Urinary bladder (tissue), 4 donors: ENCODE measurements around the gene TRIM9. TPM values are rescaled to one million over a fixed set of nuclear protein-coding genes. Genes with fewer than 3 reads are reported as not detected.

ENCODE experiments used
- DNase-seq: peaks from one replicate; pipeline ENCODE4 v3.0.0-alpha.2; 2015; ENCODE audit errors: extremely low spot score
- H3K27ac ChIP-seq: one replicate; pipeline ENCODE4 v1.5.1; 2013; ENCODE audit warnings: low read depth, mild to moderate bottlenecking, moderate library complexity
- H3K36me3 ChIP-seq: one replicate; pipeline ENCODE4 v1.6.1; 2013; ENCODE audit warnings: mild to moderate bottlenecking, moderate library complexity; ENCODE audit not compliant: insufficient read depth
- H3K4me1 ChIP-seq: one replicate; pipeline ENCODE4 v1.6.1; 2013; ENCODE audit warnings: mild to moderate bottlenecking, moderate library complexity; ENCODE audit not compliant: insufficient read depth
- H3K4me3 ChIP-seq: one replicate; pipeline ENCODE4 v1.5.1; 2013; ENCODE audit warnings: low read depth, low read length
- WGBS: extraction: QIAGEN DNeasy Blood & Tissue Kit; methylation state at CpG from one replicate; pipeline ENCODE4 v1.1.7; 2013; 5-methylcytosine and 5-hydroxymethylcytosine counted together
- polyA plus RNA-seq: library from polyadenylated mRNA; stranded (reverse); fragments of 200-250 nt; gene quantifications from one replicate; pipeline ENCODE4 v1.2.3, GENCODE V29; 2013
- total RNA-seq: library from RNA; depleted of rRNA; stranded (reverse); fragments of >200 nt; gene quantifications from one replicate; pipeline ENCODE4 v1.2.3, GENCODE V29; 2014
- donor health status: healthy with polysubstance abuse.
- donor health status: healthy.

TRIM9 gene
- total and polyA plus RNA-seq, 2 donors, result 0.70 to 1.1 TPM

DNA sequence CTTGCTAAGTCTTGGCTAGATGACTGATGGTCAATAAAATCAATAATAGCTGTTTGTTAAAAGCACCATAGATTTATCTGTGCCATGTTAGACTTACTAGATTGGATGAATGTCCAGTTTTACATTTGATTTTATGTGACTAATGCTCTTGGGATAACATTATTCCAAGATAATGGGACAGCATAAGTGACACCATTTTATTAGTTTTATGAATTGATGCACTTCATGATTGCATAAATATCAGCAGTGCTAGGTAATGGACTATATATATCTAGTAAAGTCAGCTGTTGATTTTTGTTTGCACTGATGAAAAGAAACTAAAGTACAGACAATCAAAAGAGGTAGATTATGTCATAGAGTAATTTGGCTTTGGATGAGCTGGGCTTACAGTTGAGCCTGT, 10.4 kb downstream of the TRIM9 start:
- no peak for DNase-seq
- Histone ChIP-seq H3K4me3 (no peak overlapping the region), H3K27ac (no peak overlapping the region), H3K4me1 (no peaks in the 10 kb centered on the region), H3K36me3 (no peaks in the 10 kb centered on the region)

DNA sequence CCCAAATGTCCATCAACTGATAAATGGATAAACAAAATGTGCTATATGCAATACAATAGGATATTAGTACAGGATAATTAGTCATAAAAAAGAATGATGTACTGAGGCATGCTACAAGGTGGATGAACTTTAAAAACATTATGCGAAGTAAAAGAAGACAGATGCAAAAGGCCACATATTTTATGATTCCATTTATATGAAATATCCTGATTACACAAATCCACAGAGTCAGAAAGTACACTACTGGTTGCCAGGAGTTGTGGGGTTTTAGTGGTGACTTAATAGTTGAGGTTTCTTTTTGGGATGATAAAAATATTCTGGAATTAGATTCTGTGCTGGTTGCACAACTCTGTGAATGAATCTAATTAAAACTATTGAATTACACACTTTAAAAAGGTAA, 12.6 kb downstream of the TRIM9 start:
- Histone ChIP-seq H3K27ac (no peak overlapping the region), H3K4me1 (no peaks in the 10 kb centered on the region), H3K4me3 (no peak overlapping the region), H3K36me3 (no peaks in the 10 kb centered on the region)
- DNase-seq, result no peak
- 64% methylated on average over 1 of the region's 1 CpG for WGBS

DNA sequence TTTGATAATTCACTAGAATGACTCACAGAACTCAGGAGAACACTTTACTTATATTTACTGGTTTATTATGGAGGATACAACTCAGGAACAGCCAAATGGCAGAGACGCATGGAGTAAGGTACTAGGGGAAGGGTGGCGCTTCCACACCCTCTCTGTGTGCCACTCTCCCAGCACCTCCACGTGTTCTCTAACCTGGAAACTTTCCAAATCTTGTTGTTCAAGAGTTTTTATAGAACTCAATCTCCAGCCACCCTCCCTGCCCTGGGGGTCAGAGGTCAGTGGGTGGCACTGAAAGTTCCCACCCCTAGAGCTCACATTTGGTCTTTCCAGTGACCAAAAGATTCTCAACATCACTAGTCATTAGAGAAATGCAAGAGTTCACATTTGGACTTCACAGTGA, 13.2 kb downstream of the TRIM9 start:
- no peak for DNase-seq
- WGBS, result 77% methylated on average over 3 of the region's 3 CpGs
- H3K27ac ChIP-seq, result no peak overlapping the region
- H3K4me1 ChIP-seq, result no peaks in the 10 kb centered on the region
- H3K4me3 ChIP-seq, result no peak overlapping the region
- H3K36me3 ChIP-seq, result no peaks in the 10 kb centered on the region

DNA sequence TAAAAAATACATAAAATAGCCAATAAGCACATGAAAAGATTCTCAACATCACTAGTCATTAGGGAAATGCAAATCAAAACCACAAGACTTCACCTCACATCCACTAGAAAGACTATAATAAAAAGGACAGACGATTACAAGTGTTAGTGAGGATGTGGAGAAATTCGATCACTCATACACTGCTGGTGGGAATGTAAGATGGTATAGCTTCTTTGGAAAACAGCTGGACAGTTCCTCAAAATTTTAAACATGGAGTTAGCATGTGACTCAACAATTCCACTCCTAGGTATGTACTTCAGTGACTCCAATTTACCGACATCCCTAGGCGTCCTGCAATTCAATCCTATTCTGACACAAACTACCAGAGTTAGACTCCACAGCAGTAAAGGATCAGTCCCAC, 13.7 kb downstream of the TRIM9 start:
- no peak overlapping the region for H3K27ac ChIP-seq
- H3K4me3 ChIP-seq, result no peak overlapping the region
- H3K36me3 ChIP-seq, result no peaks in the 10 kb centered on the region
- DNase-seq, result no peak
- 83% methylated on average over 4 of the region's 4 CpGs for WGBS
- H3K4me1 ChIP-seq, result no peaks in the 10 kb centered on the region

DNA sequence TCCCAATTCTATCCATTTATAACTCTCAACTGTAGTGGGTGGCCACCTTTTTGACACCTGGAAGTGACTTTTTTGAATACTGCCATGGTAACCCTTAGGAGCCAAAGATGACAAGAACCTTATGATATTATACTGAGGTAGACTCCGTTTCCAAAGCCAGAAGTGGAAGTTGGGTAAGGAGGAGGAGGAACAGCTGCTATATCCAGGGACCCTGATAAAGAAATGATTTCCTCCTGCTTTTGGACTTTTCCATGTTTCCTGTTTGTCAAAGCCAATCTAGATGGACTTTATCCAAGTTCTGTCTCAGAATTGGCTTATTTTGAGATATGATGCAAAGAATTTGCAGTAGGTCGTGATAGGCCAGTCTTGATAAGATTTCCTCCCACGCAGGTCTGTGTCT, 14.3 kb downstream of the TRIM9 start:
- no peaks in the 10 kb centered on the region for H3K36me3 ChIP-seq

DNA sequence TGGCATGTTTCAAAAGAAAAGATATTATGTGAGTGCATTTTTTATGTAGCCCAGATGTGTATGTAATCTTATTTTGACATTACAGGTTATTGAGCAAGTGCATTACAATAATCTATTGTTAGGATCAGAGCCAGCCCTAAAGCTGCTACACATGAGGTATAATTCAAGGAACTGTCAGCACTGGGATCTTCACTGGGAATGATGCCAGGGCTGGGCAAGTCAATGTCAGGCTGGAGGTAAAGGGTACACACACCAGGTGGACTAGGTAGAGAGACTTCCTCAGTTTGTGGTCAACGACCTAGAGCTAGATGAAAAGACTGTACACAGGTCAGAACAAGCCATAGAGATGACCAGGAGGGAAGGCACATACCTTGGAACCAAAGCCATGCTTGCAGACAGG, 15.4 kb downstream of the TRIM9 start:
- Histone ChIP-seq H3K4me3 (no peak overlapping the region), H3K4me1 (no peaks in the 10 kb centered on the region), H3K36me3 (no peaks in the 10 kb centered on the region), H3K27ac (no peak overlapping the region)
- 44% methylated on average over 1 of the region's 1 CpG for WGBS
- no peak for DNase-seq

More for the DNA sequence above, 14.3 kb downstream of the TRIM9 start:
- H3K4me3 ChIP-seq, result no peak overlapping the region
- H3K4me1 ChIP-seq, result no peaks in the 10 kb centered on the region
- no peak overlapping the region for H3K27ac ChIP-seq
- no peak for DNase-seq
- 33% methylated on average over 3 of the region's 3 CpGs for WGBS

DNA sequence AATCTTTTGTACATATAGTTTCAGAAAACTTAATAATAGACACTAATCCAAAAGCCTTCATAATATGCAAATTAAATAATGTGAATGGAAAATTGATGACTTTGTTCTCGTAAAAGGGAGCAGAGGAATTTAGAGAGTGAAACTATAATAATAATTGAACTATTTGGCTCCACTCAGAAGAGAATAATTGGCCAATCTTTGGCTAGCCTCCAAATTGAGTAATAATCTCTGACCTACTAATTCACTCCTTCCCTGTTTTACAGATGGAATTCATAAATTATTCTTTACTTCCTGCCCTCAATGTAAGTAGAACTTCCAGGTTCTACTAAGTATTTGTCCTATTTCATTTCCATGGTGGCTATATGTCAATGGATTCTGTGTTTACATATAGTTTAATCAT, 15.8 kb downstream of the TRIM9 start:
- H3K27ac ChIP-seq, result no peak overlapping the region
- 75% methylated on average over 1 of the region's 1 CpG for WGBS

DNA sequence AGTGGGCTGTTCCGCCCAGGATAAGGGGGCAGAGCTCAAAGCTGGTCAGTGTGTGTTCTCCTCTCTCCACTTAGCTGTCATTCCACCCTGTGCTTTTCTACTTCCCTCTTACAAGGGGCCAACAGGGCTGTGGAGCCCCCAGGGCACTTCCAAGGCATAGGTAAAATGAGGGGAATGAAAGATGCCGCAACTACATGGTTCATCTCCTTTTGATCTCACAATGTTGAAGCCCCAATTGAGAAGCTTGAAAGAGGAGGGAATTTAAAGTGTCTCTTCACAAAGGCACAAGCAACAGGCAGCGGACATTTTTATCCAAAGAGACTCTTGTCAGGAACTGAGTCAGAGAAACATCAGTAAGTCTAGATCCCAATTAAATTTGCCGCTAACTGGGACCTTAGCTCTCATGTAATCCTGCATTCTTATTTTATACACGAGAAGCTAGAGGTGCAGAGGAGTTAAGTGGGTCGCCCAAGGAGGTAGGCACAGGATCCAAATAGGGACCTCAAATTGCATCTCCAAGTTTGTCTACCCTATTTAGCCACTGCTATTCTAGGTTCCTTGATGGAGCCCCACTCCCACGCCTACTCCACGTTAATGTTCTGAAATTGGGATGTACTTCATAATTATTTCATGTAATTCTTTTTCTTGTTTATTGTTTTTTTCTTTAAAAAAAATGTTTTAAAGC, 20.1 kb downstream of the TRIM9 start:
- DNase-seq, result no peak
- H3K4me1 ChIP-seq, result no peaks in the 10 kb centered on the region

More for the DNA sequence above, 15.8 kb downstream of the TRIM9 start:
- H3K4me3 ChIP-seq, result no peak overlapping the region
- no peak for DNase-seq
- H3K4me1 ChIP-seq, result no peaks in the 10 kb centered on the region
- no peaks in the 10 kb centered on the region for H3K36me3 ChIP-seq

DNA sequence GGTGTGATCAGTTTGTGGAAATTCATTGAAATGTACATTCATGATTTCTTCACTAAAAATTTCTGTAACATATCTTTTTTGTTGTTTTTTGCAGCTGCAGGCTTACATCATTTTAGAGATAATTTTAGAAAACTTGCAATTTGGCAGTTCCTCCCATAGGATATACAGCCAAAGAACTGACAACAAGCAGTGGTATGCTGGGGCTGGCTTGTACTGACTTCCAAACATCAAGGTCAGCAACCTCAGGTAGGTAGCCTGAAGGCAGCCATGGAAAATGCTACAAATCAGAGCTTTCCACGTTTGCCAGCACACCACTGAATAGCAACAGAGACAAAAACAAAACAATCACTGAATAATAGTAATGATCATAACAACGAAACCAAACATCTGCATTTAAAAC, 21.2 kb downstream of the TRIM9 start:
- Histone ChIP-seq H3K36me3 (no peaks in the 10 kb centered on the region), H3K4me1 (no peaks in the 10 kb centered on the region), H3K4me3 (no peak overlapping the region), H3K27ac (no peak overlapping the region)
- no peak for DNase-seq
- 56% methylated on average over 2 of the region's 2 CpGs for WGBS

More for the DNA sequence above, 20.1 kb downstream of the TRIM9 start:
- WGBS, result 94% methylated on average over 8 of the region's 8 CpGs
- Histone ChIP-seq H3K4me3 (no peak overlapping the region), H3K27ac (no peak overlapping the region), H3K36me3 (no peaks in the 10 kb centered on the region)

DNA sequence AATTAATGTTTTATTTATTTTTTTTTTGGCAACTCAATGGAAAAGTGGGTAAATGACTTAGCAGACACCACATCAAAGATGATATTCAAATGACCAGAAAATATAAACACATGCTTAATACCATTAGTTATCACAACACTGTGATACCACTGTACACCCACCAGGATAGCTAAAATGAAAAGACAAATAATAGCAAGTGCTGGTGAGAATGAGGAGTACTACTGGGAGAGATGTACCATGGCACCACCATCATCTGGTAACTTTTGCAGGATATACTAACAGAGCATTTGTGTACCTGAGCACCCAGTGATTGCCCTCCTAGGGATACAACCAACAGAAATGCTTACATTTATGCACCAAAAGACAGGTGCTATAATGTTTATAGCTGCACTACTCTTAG, 21.9 kb downstream of the TRIM9 start:
- DNase-seq, result no peak
- Histone ChIP-seq H3K4me3 (no peak overlapping the region), H3K27ac (no peak overlapping the region), H3K36me3 (no peaks in the 10 kb centered on the region), H3K4me1 (no peaks in the 10 kb centered on the region)

DNA sequence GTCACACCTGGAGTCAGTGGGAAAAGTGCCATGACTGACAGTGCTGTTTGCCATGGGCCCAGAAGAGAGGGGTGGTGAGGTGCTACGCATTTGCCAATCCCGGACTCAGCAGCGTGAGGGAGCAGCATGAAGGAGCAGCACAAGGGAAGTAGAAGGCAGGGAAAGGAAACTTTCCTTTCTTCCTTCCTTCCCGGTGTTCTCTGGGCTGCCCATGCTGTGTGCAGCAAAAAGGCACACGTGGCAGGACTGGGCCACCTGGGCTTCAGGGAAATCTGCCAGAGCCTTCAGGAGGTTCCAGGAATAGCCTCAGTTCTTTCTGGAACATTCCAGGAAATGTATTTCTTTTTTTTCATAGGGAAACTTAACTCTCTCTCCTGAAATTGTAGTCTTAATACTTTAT, 23.0 kb downstream of the TRIM9 start:
- Histone ChIP-seq H3K36me3 (no peaks in the 10 kb centered on the region), H3K27ac (no peak overlapping the region), H3K4me1 (no peaks in the 10 kb centered on the region), H3K4me3 (no peak overlapping the region)
- no peak for DNase-seq
- WGBS, result 60% methylated on average over 5 of the region's 5 CpGs

DNA sequence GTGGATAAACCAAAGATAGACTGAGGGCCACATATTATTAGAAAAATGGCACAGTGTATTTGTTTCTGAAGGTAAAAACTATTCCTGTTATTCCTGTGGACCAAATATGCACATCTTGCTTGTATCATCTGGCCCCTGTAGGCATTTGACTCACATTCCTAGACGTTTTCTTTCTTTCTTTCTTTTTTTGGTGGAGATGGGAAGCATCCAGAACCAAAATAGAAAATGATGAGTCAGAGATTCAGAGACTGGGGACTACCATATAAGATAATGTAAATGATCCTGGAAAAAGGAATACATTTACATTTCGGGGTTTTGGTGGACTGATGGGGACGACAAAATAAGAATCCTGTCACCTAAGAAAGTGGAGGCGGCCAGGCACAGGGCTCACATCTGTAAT, 24.2 kb downstream of the TRIM9 start:
- H3K4me3 ChIP-seq, result no peak overlapping the region
- H3K36me3 ChIP-seq, result no peaks in the 10 kb centered on the region
- 73% methylated on average over 4 of the region's 4 CpGs for WGBS
- H3K4me1 ChIP-seq, result no peaks in the 10 kb centered on the region
- no peak for DNase-seq
- no peak overlapping the region for H3K27ac ChIP-seq

DNA sequence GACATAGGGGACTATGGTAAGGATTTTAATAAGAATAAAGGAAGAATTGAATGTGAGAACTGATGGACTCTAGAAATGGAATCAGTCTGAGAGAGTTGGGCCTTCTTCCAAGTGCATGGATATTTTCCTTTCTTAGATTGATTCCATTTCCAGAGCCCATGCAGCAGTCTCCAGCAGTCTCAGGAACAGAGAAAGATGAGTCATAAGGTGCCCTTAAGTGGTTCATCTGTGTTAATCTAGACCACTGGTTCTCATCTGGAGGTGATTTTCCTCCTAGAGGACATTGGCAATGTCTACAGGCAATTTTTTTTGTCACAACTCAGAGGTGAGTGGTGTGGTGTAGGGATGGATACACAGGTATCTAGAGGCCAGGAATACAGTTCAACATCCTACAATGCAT, 25.9 kb downstream of the TRIM9 start:
- DNase-seq, result no peak
- Histone ChIP-seq H3K4me3 (no peak overlapping the region), H3K36me3 (no peaks in the 10 kb centered on the region), H3K27ac (no peak overlapping the region), H3K4me1 (no peaks in the 10 kb centered on the region)

DNA sequence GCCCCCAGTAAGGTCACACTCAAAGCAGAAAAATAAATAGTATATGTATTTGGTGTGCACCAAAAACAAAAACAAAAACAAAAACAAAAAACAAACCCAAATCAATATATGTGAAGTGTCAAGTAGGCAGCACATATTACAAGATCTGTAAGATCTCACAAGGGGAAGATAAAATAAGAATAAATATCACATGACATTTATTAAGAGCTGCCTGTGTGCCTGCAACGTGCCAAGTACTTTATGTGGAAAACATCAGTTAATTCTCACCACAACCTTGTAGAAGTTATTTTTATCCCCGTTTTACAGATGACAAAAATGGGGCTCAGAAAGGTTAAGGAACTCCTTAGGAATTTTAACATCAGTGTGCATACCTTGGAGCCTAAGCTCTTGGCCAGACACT, 26.6 kb downstream of the TRIM9 start:
- WGBS, result 62% methylated on average over 2 of the region's 2 CpGs
- Histone ChIP-seq H3K4me3 (no peak overlapping the region), H3K27ac (no peak overlapping the region), H3K4me1 (no peaks in the 10 kb centered on the region), H3K36me3 (no peaks in the 10 kb centered on the region)
- no peak for DNase-seq

DNA sequence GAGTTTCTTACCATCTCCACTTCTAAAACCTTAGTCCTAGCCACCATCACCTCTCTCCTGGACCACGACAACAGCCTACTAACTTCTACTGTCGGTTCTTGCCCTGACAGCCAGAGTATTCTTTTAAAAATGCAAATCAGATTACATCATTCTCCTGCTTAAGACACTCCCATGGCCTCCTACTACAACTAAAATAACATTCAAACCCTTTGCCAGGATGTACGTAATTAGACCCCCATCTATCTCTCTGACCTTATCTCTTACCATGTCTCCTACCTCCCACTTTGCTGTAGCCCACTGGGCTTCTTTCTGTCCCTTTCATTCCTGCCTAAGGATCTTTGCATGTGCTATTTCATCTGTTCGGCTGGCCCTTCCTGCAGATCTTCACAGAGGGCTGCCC, 27.6 kb downstream of the TRIM9 start:
- no peak for DNase-seq
- no peak overlapping the region for H3K4me3 ChIP-seq
- H3K27ac ChIP-seq, result no peak overlapping the region
- no peaks in the 10 kb centered on the region for H3K4me1 ChIP-seq
- WGBS, result 54% methylated on average over 4 of the region's 4 CpGs
- H3K36me3 ChIP-seq, result no peaks in the 10 kb centered on the region
